ENCODE data around the gene LYL1.
"Not testable (repeated sequence)": the region's sequence is repeated elsewhere in the genome, so short reads cannot be mapped to it uniquely, and the experiment has no call there.

LYL1 gene

DNA sequence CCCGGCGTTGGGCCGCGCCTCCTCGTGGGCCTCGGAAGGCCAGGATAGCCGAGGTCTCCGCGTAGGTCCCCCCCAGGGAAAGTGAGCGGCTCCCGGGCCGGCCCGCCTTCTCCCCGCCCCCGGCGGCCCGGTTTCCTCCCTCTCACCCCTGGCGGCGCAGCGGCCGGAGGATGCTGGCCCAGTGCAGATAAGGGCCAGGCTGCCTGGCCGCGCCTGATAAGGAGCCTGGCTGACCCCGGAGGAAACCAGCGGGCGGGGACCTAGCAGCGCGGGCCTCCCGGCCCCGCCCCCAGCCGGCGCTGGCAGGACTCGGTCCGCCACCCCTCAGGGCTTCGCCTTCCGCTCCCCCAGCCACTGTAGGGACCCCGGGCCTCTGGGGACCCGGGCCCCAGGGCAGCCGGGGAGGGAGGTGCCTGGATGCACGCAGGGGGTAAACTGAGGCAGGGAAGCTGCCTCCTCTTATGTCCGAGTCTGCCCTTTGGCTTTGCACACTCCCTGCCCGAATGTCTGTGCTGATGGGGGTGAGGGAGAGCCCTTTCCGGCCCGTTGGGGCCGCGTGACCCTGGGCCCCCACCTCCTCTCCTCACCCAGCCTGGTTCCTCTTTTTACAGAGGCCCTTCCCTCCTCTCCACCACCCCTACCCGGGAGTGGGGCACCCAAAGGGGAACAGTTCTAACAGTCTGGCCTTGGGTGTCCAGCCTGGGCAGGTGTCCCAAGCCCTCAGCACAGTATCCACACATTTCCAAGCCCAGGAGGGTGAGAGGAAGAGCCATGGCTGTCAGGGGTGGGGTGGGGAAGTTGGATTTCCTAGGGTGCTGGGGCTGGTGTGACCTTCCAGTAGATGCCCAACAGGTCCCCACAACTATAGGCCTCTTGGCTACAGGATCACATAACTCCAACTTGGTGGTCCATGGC is at the start of gene LYL1:
Gene LYL1 (minus strand): TSS at position 193 of the 915 bp plus-strand sequence. CDS start 1,687 bp downstream, outside the sequence.
- DNase-seq = peak in 1 of 2 donors; percentile 77

DNA sequence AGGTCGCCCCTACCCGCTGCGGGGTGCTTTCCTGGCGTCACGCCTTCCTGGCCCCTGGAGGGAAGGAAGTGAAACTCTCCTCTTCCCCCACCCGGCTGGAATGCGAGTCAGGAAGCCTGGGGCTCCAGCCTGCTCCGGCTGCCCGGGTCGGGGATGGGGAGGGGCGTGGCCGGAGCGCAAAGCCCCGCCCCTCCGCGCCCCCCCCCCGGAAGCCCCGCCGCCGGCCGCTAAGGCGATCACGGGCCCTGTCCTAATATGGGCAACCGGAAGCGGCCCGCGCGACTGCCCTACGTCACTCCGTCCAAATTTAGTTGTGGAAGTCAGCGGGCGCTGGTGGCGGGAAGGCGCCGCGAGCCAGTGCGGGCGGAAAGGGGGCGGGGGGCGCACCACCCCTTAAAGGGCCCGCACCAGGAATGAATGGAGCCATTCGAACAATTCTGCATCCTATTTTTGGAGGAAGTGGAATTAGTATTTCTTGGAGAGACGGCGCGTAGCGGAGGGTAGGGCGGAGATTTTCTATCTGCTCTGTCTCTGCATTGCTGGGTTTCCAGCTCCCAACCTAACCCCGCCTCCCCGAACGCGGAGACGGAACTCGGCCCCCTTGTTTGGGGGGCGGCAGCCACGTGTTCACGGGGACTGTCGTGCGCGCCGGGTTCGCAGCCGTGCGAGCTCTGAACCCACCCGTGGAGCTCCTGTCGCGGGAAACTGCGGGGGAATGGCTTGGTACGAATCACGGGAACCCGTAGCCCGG is 49.1 kb upstream of the LYL1 start:
- DNase-seq = peak; percentile 97

DNA sequence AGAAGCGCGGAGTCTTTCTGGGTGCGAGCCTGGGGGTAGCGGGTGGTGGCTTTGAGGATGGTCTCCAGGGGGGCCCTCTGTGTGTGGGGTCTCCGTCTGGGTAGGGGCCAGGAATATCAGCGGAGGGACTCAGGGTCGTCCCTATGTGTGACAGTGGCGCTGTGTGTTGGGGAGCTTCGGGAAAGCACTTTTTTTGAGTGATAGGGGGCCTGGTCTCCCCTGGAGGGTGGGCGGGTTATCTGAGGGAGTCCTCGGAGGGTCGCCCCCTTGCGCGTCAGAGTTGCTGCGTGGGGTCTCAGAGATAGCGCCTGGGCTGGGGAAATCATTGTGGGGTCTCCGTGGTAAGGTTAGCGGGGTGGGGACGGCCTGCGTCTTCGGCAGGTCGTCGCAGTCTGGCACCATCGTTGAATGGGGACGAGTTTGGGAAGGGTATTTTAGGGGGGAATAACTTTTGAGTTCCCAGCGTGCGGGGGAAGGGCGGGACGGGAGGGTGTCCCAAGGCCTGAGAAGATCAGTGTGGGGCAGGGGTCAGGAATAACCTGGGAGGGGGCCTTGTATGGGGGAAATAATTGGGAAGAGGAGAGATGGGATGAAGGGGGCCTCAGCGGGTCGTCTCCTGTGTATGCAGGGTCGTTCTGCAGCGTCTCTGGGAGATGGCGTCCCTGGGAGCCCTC is 48.4 kb upstream of the LYL1 start:
- peak in 1 of 2 donors; percentile 35 for DNase-seq

DNA sequence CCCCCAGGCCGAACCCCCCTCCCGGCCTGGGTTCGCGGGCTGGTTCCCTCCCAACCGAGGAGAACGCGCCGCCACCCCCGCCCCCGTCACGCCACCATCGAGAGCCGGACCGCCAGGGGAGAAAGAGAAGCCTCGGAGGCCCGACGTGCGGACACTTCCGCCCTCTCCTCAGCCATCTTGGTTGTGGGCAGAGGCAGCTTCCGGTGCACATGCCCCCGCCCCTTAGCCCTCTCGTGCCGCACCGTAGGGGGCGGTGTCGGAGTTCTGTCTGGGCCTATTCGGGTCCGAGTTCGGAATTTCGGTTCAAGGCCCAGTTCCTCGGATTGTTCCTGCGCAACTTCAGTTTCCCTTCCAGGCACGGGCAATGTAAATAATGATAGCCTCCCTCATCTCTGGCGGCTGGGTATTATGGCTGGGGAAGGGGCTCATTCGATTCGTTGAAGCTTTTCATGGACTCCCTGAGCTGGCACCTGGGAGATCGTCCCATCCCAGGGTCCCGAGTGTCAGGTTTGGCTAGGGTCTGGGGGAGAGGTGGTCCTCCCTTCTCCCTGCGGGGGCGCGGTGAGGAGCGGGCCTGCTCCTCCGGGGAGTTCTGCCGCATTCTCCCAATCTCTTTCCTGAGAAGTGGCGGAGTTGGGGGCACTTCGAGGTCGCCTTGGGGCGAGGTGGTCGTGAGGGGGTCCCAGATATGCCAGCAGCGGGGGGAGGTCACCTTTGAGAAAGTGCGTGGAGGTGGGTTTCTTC is 47.7 kb upstream of the LYL1 start, which contains the start of the genes IER2 and STX10:
Gene IER2 (plus strand): TSS at position 225 of the 744 bp plus-strand sequence. CDS start 2,776 bp downstream, outside the sequence.
Gene STX10 (minus strand): TSS at position 189 of the 744 bp plus-strand sequence. CDS start 202 bp downstream, outside the sequence.
- DNase-seq = peak; percentile 95

DNA sequence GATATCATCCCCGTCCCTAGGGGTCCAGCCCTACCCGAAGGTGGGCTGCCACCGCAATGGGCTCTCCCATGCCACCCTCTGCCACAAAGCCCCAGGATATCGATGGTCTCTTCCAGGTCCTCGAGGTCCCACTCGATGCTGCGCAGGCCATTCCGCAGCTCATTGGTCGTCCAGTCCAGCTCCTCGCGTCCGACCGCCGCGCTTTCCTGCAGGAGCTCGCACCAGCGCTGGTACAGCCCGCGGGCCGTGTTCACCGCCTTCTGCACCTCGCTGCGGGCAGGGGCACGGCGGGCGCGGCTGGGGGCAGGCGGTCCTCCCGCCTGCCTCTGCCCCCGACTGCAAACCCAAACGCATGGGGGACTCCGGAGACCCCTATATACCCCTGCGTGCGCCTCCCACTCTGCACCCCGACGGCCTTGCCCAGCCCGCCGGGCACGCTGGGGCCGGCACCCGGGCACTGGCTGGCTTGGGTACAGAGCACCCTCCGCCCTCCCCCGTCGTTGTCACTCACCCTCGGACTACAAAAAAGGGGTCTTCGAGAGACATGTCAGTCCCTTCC is 47.0 kb upstream of the LYL1 start:
- DNase-seq = no peak

GRCh38 chr19:13149173-13149627 is 46.5 kb upstream of the LYL1 start:
- not testable (repeated sequence) for DNase-seq

- DNase-seq = peak in 1 of 2 donors; percentile 56
Observed at GRCh38 chr19:13146763-13147563, 44.3 kb upstream of the LYL1 start.

DNA sequence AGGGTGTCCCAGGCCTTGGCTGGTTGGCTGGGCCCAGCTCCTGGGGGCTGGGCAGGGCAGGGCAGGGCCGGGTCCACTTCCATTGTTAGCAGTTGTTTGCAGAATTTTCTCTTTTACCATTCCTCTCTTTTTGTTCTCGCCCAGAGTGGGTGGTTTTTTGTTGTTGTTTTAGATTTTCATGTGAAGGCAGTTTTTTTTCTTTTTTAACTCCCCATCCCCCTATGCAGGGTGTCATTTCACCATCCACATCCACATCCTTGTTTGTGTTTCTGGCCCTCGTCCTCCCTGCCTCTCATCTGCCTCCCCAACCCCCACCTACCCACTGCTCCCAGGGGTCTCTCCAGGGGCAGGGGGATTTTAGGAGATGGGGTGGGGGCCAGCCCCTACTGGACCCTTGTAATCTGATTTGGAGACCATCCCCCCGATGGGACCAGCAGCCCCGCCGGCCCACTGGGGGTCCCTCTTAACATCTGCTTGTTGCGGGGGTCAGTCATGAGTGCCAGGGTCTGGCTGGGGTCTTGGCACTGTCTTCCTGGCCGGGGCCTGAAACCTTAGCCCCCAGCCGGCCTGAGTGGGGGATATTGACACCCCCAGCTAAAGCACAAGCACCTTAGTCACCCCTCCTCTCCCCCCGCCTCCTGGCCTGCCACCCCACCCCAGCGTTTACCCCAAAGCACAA is 37.1 kb upstream of the LYL1 start:
- DNase-seq = no peak

DNA sequence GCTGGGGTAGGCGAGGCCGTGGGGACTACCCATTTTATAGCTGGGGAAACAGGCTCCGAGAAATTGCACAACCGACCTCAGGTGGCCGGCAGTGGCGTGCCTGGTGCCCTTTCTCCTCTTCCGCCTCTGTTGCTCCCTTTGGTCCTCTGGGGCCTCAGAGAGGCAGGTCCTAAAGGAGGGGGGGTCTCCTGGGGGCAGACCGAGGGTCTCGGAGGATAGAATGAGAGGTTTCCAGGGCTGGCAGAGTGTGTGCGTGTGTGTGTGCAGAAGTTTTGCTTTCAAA is 36.2 kb upstream of the LYL1 start:
- DNase-seq = no peak

DNA sequence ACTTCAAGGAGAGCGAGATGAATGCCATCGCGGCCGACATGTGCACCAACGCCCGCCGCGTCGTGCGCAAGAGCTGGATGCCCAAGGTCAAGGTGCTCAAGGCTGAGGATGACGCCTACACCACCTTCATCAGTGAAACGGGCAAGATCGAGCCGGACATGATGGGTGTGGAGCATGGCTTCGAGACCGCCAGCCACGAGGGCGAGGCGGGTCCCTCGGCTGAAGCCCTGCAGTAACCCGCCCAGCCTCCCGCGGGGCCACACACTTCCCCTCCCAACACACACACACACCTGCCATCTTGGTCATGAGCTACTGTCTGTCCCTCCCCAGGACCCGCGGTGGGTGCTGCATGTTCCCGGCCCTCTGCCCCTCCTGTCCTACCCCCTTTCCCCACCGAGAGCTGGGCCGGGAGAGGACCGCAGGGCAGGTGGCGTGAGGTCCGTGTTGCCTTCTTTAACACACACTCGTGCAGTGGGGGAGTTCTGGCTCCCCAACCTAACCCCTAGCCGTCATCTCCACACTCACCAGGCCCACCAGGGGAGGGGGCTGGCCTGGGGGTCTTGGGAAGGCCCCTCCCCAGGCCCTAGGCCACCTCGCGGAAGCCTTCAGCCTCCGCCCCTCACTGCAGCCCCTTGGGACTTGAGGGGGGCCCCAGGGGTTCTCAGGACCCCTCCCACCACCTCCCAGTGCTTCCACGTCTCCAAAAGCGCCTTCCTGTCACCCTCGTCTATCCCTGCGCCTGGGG is 35.7 kb upstream of the LYL1 start:
- no peak for DNase-seq

- no peak for DNase-seq
Observed at GRCh38 chr19:13137290-13137794, 34.7 kb upstream of the LYL1 start.

- no peak for DNase-seq
Observed at GRCh38 chr19:13135068-13136062, 32.7 kb upstream of the LYL1 start.

DNA sequence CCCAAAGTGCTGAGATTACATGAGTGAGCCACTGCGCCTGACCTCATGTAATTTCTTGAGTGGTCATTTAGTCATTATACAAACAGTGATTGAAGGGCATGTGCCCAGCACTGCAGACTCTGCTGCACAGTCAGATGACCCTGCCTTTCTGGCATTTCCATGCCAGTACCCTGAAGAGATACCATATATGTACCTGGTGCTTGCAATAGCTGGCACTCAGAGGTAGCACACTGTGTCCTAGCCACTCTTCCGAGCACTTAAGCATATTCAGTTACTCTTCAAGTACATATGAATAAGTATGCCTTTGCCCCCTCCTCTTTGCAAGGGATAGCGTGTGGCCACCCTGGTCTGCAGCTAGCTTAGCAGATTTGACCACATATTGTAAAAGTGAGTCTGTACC is 32.0 kb upstream of the LYL1 start:
- DNase-seq = no peak

- no peak for DNase-seq
Observed at GRCh38 chr19:13133241-13133870, 30.7 kb upstream of the LYL1 start.

- DNase-seq = peak; percentile 32 to 62
Observed at GRCh38 chr19:13132471-13133180, 30.0 kb upstream of the LYL1 start.

DNA sequence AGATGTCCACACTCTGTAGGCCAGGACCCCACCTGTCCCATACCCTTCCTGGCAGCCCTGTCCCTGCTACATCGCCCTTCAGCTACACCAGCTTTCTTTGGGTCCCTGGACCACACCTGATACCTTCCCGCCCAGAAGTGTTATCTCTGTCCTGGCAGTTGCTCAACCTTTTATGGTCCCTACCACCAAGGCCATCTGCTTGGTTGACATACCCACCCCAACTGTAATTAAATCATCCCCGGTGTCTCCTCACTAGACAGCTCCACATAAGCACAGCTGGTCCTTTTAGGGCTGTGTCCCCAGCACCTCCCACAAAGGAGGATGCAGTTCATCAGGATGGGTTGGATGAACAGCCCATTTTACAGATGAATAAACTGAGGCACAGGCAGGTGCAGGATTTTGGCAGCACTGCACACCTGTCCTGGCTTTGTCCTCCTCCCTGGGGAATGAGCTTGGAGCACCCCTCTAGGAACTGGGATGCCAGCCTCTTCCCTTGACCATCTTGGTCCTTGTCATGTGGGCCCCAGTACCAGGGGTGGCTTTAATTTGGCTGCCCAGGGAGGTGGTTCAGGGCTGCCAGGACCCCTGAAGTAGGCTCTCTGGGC is 28.3 kb upstream of the LYL1 start:
- no peak for DNase-seq

GRCh38 chr19:13129384-13129783 is 26.7 kb upstream of the LYL1 start:
- DNase-seq = no peak

All from CD4-positive, alpha-beta T cell treated with Interleukin-4 for 1 hour (primary cell).